ENCODE data around the gene LPP.

- TF ChIP-seq CTCF (conservative IDR thresholded peaks at IDR 0.05) (no peak), EZH2 (IDR thresholded peaks at IDR 0.05; ENCODE audit: low read depth) (no peak)
These were observed 505.6 kb downstream of the LPP start for GRCh38 chr3:188659449-188660090.

Data from PC-9 (cell line).